K562 (cell line): ENCODE results near the gene HOXB8. TPM values are rescaled to one million over a fixed set of nuclear protein-coding genes. Genes with fewer than 3 reads are reported as not detected.
A peak's percentile ranks its signal among the peaks of the same experiment; 100 is the strongest.

Experiments
- CBX5 ChIP-seq: IDR thresholded peaks from 2 replicates; pipeline ENCODE4 v1.6.1; 2014; ENCODE audit warnings: low read depth, borderline replicate concordance
- CREM ChIP-seq: IDR thresholded peaks from 2 replicates; pipeline ENCODE4 v1.6.1; 2014; ENCODE audit warnings: antibody characterized with exemption, low read depth
- E2F8 ChIP-seq: fragments of 450-650 bp; IDR thresholded peaks from 2 replicates; pipeline ENCODE4 v1.7.1; 2018; ENCODE audit warnings: mild to moderate bottlenecking, low read depth; ENCODE audit not compliant: partially characterized antibody
- ETV5 ChIP-seq: sonication (generic); formaldehyde crosslinking; IDR thresholded peaks from 2 replicates; pipeline ENCODE4 v1.4.0; 2020; ENCODE audit warnings: low read depth, mild to moderate bottlenecking, missing genetic modification reagents
- ILK ChIP-seq: fragments of 450-650 bp; IDR thresholded peaks from 2 replicates; pipeline ENCODE4 v1.6.1; 2016; ENCODE audit warnings: missing genetic modification characterization, low read depth, mild to moderate bottlenecking, missing compliant biosample characterization, moderate library complexity, borderline replicate concordance
- JUND ChIP-seq, 2 experiments: IDR thresholded peaks; 2 replicates in 1 of 2; 3 replicates in 1 of 2; pipeline ENCODE4 v1.6.1; 2011; ENCODE audit warnings: borderline replicate concordance in 2 of 2, low read depth in 2 of 2, low read length in 2 of 2, improper control_type of control experiment in 1 of 2, missing biosample characterization in 1 of 2, missing genetic modification characterization in 1 of 2, missing genetic modification reagents in 1 of 2
- NCOA1 ChIP-seq: fragments of 450-650 bp; IDR thresholded peaks from 2 replicates; pipeline ENCODE4 v1.6.1; 2016; ENCODE audit warnings: low read depth
- NEUROD1 ChIP-seq: fragments of 150-350 bp; IDR thresholded peaks from 2 replicates; pipeline ENCODE4 v1.6.1; 2014; ENCODE audit warnings: borderline replicate concordance, low read length, low read depth; ENCODE audit not compliant: partially characterized antibody
- NUFIP1 ChIP-seq: fragments of 450-650 bp; IDR thresholded peaks from 2 replicates; pipeline ENCODE4 v1.6.1; 2018; ENCODE audit not compliant: partially characterized antibody
- POLR2A ChIP-seq: fragments of 450-650 bp; conservative IDR thresholded peaks from 2 replicates; pipeline ENCODE4 v1.6.1; 2016
- RBFOX2 ChIP-seq: fragments of 200-400 bp; formaldehyde crosslinking; IDR thresholded peaks from 2 replicates; pipeline ENCODE4 v1.6.1; 2017; ENCODE audit warnings: low read depth, mild to moderate bottlenecking, low read length, moderate library complexity
- RBM15 ChIP-seq: fragments of 200-400 bp; formaldehyde crosslinking; IDR thresholded peaks from 2 replicates; pipeline ENCODE4 v1.6.1; 2018; ENCODE audit warnings: mild to moderate bottlenecking, low read length, moderate library complexity; ENCODE audit not compliant: insufficient read depth
- SMC3 ChIP-seq: conservative IDR thresholded peaks from 2 replicates; pipeline ENCODE4 v1.6.1; 2011; ENCODE audit warnings: low read depth, low read length, improper control_type of control experiment; ENCODE audit not compliant: insufficient read depth
- ZFX ChIP-seq: sonication (generic); formaldehyde crosslinking; IDR thresholded peaks from 2 replicates; pipeline ENCODE4 v1.8.0; 2022; ENCODE audit warnings: mild to moderate bottlenecking, missing genetic modification reagents, moderate library complexity
- ZNF224 ChIP-seq: sonication (generic); formaldehyde crosslinking; IDR thresholded peaks from 2 replicates; pipeline ENCODE4 v1.8.0; 2022; ENCODE audit warnings: mild to moderate bottlenecking, missing genetic modification reagents
- ZNF282 ChIP-seq: sonication (generic); formaldehyde crosslinking; IDR thresholded peaks from 2 replicates; pipeline ENCODE4 v1.8.1; 2023; ENCODE audit warnings: missing genetic modification reagents
- ZNF318 ChIP-seq, 2 experiments: fragments of 450-650 bp; IDR thresholded peaks; 2 replicates each; pipeline ENCODE4 v1.6.1; 2016; ENCODE audit warnings: mild to moderate bottlenecking in 2 of 2, borderline replicate concordance in 1 of 2, low read depth in 1 of 2, moderate library complexity in 1 of 2
- polyA plus RNA-seq, 8 experiments: library from polyadenylated mRNA; depleted of rRNA in 4 of 8; stranded (reverse) in 5 of 8; unstranded in 3 of 8; fragments of >200 nt; fragmentation: Nextera tagmentation in 2 of 8; fragmentation: Illumina TruSeq in 1 of 8; extraction: Ambion mirVana in 2 of 8; extraction: Trizol in 1 of 8; gene quantifications; 2 replicates each; pipeline versions ENCODE4 v1.2.1 to v1.2.3, GENCODE V29; 2011 to 2014; ENCODE audit warnings: inconsistent platforms in 1 of 8, missing spikeins in 1 of 8
- total RNA-seq, 7 experiments: library from RNA; depleted of rRNA in 6 of 7; stranded (reverse); fragments of >200 nt in 6 of 7; fragmentation: Illumina TruSeq in 2 of 7; extraction: Trizol in 2 of 7; gene quantifications; 2 replicates each; pipeline versions ENCODE4 v1.2.1 to v1.2.3, GENCODE V29; 2011 to 2021; ENCODE audit warnings: low replicate concordance in 1 of 7

The HOXB8 gene
- total and polyA plus RNA-seq, 9 of the 15 experiments (the other 6 are each of a cell fraction or from before 2014, with no cell fraction given) = 0.52 to 23.8 (median 3.6) TPM

- no peak for TF ChIP-seq E2F8
- TF ChIP-seq RBM15 = no peak
- TF ChIP-seq CREM = no peak
- peak; percentile 4; the same call in 1 of the 2 replicates for TF ChIP-seq ETV5
- no peak for TF ChIP-seq ZNF224 (CRISPR knock-in tag)
- no peak for TF ChIP-seq CBX5
- TF ChIP-seq ZNF318 (IDR thresholded peaks at IDR 0.05; ENCODE audit: borderline replicate concordance in 1 of 2, low read depth in 1 of 2) = no peak
- peak; percentile 62 for TF ChIP-seq ZFX (CRISPR knock-in tag)
- no peak for TF ChIP-seq JUND (IDR thresholded peaks at IDR 0.05; ENCODE audit: borderline replicate concordance, low read depth, low read length)
- no peak for TF ChIP-seq JUND (tag; IDR thresholded peaks at IDR 0.05; ENCODE audit: borderline replicate concordance, low read depth, low read length)
- no peak for TF ChIP-seq NUFIP1
- TF ChIP-seq ILK (tag) = no peak
- TF ChIP-seq POLR2A = peak; percentile 67
- no peak for TF ChIP-seq NCOA1
- 0 out of 2 replicates have a peak, but pooled peaks have one; percentile 3 for TF ChIP-seq SMC3
- TF ChIP-seq NEUROD1 = no peak
- peak; percentile 92 for TF ChIP-seq RBFOX2
- 0 out of 2 replicates have a peak, but pooled peaks have one; percentile 21 for TF ChIP-seq ZNF282 (CRISPR knock-in tag)
Measured at GRCh38 chr17:48625495-48626244, 10.6 kb upstream of the HOXB8 start (continued).
